GM19238 (cell line): ENCODE measurements around the gene ITGA3.

ENCODE experiments used
- DNase-seq: peaks from one replicate; pipeline ENCODE4 v3.0.0; 2011; ENCODE audit warnings: low spot score; ENCODE audit not compliant: insufficient read length

The ITGA3 gene

GRCh38 chr17:50055426-50056216, at the start of gene ITGA3:
TSS of gene ITGA3 (plus strand) at chr17:50056110. CDS start at chr17:50056440, 330 bp downstream.
- DNase-seq, result peak; percentile 46

GRCh38 chr17:50009282-50009681, 46.6 kb upstream of the ITGA3 start:
- DNase-seq, result no peak

GRCh38 chr17:50013079-50013478, 42.8 kb upstream of the ITGA3 start:
- no peak for DNase-seq

- no peak for DNase-seq
These were observed 41.3 kb upstream of the ITGA3 start for GRCh38 chr17:50014471-50015088.

GRCh38 chr17:50015146-50015545, 40.8 kb upstream of the ITGA3 start:
- no peak for DNase-seq

- DNase-seq, result no peak
These were observed 37.0 kb upstream of the ITGA3 start for GRCh38 chr17:50018909-50019308.

GRCh38 chr17:50020841-50021599, 34.9 kb upstream of the ITGA3 start:
- no peak for DNase-seq

GRCh38 chr17:50021681-50022370, 34.1 kb upstream of the ITGA3 start:
- DNase-seq, result no peak

- no peak for DNase-seq
These were observed 33.3 kb upstream of the ITGA3 start for GRCh38 chr17:50022463-50023130.

GRCh38 chr17:50023520-50023919, 32.4 kb upstream of the ITGA3 start:
- no peak for DNase-seq

GRCh38 chr17:50024808-50025207, 31.1 kb upstream of the ITGA3 start:
- DNase-seq, result no peak

- DNase-seq, result no peak
These were observed 29.7 kb upstream of the ITGA3 start for GRCh38 chr17:50026046-50026675.

GRCh38 chr17:50026837-50027171, 29.1 kb upstream of the ITGA3 start:
- DNase-seq, result peak; percentile 62

- no peak for DNase-seq
These were observed 28.6 kb upstream of the ITGA3 start for GRCh38 chr17:50027172-50027880.

GRCh38 chr17:50027881-50028735, 27.8 kb upstream of the ITGA3 start:
- DNase-seq, result no peak

- no peak for DNase-seq
These were observed 27.2 kb upstream of the ITGA3 start for GRCh38 chr17:50028736-50029120.

- no peak for DNase-seq
These were observed 26.7 kb upstream of the ITGA3 start for GRCh38 chr17:50029185-50029584.

GRCh38 chr17:50033316-50033715, 22.6 kb upstream of the ITGA3 start:
- no peak for DNase-seq
